ENCODE data around the gene CHMP2A.

DNA sequence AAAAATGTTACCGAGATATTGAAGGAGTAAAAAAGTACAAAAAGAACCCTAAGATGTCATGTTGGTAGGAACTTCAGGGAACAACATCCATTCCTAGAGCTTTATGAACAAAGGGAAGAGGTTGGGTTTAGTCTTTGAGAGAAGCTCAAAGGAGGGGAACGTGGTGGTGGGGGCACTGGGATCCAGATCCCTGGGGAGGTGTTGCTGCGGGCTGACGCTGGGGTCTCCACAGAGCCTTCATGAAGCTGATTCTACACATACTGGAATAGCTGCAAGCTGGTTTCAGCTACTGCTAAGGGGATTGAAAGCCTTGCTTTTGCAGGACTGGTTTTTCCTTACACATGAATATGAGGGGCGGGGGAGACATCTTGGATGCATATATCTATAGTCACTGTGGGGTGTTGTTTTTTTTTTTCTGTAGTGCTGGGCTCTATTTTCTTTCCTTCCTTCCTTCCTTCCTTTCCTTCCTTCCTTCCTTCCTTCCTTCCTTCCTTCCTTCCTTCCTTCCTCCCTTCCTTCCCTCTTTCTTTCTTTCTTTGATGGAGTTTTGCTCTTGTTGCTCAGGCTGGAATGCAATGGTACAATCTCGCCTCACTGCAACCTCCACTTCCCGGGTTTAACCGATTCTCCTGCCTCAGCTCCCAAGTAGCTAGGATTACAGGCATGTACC is 24.7 kb upstream of the CHMP2A start:
- no peak for TF ChIP-seq POLR2A (IDR thresholded peaks at IDR 0.05; ENCODE audit: low read depth, low read length)
- no peak for TF ChIP-seq CTCF (conservative IDR thresholded peaks at IDR 0.05; ENCODE audit: low read depth, low read length)
- no peak for TF ChIP-seq BHLHE40 (IDR thresholded peaks at IDR 0.05; ENCODE audit: low read depth, low read length)
- no peak for TF ChIP-seq MAFK (IDR thresholded peaks at IDR 0.05; ENCODE audit: low read depth, low read length)
- TF ChIP-seq MAZ (IDR thresholded peaks at IDR 0.05; ENCODE audit: borderline replicate concordance, low read depth, low read length): no peak
- TF ChIP-seq SMC3 (IDR thresholded peaks at IDR 0.05; ENCODE audit: low read depth, low read length): no peak
- no peak for TF ChIP-seq RAD21 (IDR thresholded peaks at IDR 0.05; ENCODE audit: low read length)
- TF ChIP-seq RFX5 (IDR thresholded peaks at IDR 0.05; ENCODE audit: low read depth, low read length): no peak
- TF ChIP-seq, protein P1, sequence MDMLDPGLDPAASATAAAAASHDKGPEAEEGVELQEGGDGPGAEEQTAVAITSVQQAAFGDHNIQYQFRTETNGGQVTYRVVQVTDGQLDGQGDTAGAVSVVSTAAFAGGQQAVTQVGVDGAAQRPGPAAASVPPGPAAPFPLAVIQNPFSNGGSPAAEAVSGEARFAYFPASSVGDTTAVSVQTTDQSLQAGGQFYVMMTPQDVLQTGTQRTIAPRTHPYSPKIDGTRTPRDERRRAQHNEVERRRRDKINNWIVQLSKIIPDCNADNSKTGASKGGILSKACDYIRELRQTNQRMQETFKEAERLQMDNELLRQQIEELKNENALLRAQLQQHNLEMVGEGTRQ (IDR thresholded peaks at IDR 0.05; ENCODE audit: low read depth, low read length): no peak
- TF ChIP-seq FOS (IDR thresholded peaks at IDR 0.05; ENCODE audit: low read depth, low read length): no peak
- no peak for TF ChIP-seq MXI1 (IDR thresholded peaks at IDR 0.05; ENCODE audit: borderline replicate concordance, low read depth, low read length)
- no peak for TF ChIP-seq RCOR1 (IDR thresholded peaks at IDR 0.05; ENCODE audit: insufficient replicate concordance, low read length)
- TF ChIP-seq, protein P2, sequence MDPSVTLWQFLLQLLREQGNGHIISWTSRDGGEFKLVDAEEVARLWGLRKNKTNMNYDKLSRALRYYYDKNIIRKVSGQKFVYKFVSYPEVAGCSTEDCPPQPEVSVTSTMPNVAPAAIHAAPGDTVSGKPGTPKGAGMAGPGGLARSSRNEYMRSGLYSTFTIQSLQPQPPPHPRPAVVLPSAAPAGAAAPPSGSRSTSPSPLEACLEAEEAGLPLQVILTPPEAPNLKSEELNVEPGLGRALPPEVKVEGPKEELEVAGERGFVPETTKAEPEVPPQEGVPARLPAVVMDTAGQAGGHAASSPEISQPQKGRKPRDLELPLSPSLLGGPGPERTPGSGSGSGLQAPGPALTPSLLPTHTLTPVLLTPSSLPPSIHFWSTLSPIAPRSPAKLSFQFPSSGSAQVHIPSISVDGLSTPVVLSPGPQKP (IDR thresholded peaks at IDR 0.05; ENCODE audit: borderline replicate concordance, low read depth, low read length): no peak
